Keratinocyte (primary cell): ENCODE results near the gene NAXD. TPM values are rescaled to one million over a fixed set of nuclear protein-coding genes. Genes with fewer than 3 reads are reported as not detected.

Experiments used
- DNase-seq: peaks from one replicate; pipeline ENCODE4 v3.0.0-alpha.2; 2011; ENCODE audit warnings: low read depth, missing footprints, low spot score
- FAIRE-seq: peaks from 2 replicates; lab custom pipeline; 2011; peaks lifted over from hg19 to GRCh38; lab: Jason Lieb, UNC
- H2AFZ ChIP-seq: 2 replicates; pipeline ENCODE4 v1.6.0; 2012; ENCODE audit warnings: low read length, control low read depth, inconsistent platforms; ENCODE audit not compliant: control insufficient read depth
- H3K27ac ChIP-seq: 2 replicates; pipeline ENCODE4 v1.5.1; 2011; ENCODE audit warnings: low read length; ENCODE audit not compliant: control insufficient read depth, insufficient read depth
- H3K27me3 ChIP-seq: 3 replicates; pipeline ENCODE4 v1.6.0; 2011; ENCODE audit warnings: low read length; ENCODE audit not compliant: control insufficient read depth, insufficient read depth; ENCODE audit errors: extremely low read depth
- H3K36me3 ChIP-seq, 2 experiments: 2 replicates in 1 of 2; 3 replicates in 1 of 2; pipeline ENCODE4 v1.5.1; 2011; ENCODE audit warnings: low read length in 2 of 2, mild to moderate bottlenecking in 1 of 2; ENCODE audit not compliant: control insufficient read depth in 2 of 2, insufficient read depth in 2 of 2; ENCODE audit errors: extremely low read depth in 1 of 2
- H3K4me1 ChIP-seq: 3 replicates; pipeline ENCODE4 v1.5.1; 2011; ENCODE audit warnings: low read length; ENCODE audit not compliant: control insufficient read depth, insufficient read depth; ENCODE audit errors: extremely low read depth
- H3K4me2 ChIP-seq: 3 replicates; pipeline ENCODE4 v1.6.0; 2011; ENCODE audit warnings: low read depth, low read length; ENCODE audit not compliant: control insufficient read depth, insufficient read depth; ENCODE audit errors: extremely low read depth
- H3K4me3 ChIP-seq, 3 experiments: fragments of 200-600 bp in 1 of 3; sonication (generic) in 1 of 3; 2 replicates in 2 of 3; 3 replicates in 1 of 3; pipeline ENCODE4 v1.5.1; 2011 to 2016; ENCODE audit warnings: low read length in 3 of 3, mild to moderate bottlenecking in 3 of 3, control low read depth in 2 of 3, inconsistent platforms in 1 of 3, low read depth in 1 of 3, mixed read lengths in 1 of 3, mixed run types in 1 of 3, moderate library complexity in 1 of 3; ENCODE audit not compliant: control insufficient read depth in 2 of 3, insufficient read depth in 2 of 3; ENCODE audit errors: extremely low read depth in 1 of 3
- H3K79me2 ChIP-seq: 2 replicates; pipeline ENCODE4 v1.6.0; 2012; ENCODE audit warnings: low read length; ENCODE audit not compliant: control insufficient read depth, insufficient read depth
- H3K9ac ChIP-seq: 3 replicates; pipeline ENCODE4 v1.6.0; 2011; ENCODE audit warnings: low read length; ENCODE audit not compliant: control insufficient read depth, insufficient read depth; ENCODE audit errors: extremely low read depth
- H3K9me1 ChIP-seq: 3 replicates; pipeline ENCODE4 v1.6.0; 2011; ENCODE audit warnings: low read length; ENCODE audit not compliant: control insufficient read depth, insufficient read depth; ENCODE audit errors: extremely low read depth
- H3K9me3 ChIP-seq: 2 replicates; pipeline ENCODE4 v1.5.1; 2012; ENCODE audit warnings: low read depth, low read length; ENCODE audit not compliant: control insufficient read depth
- H4K20me1 ChIP-seq: 3 replicates; pipeline ENCODE4 v1.6.0; 2011; ENCODE audit warnings: low read length; ENCODE audit not compliant: control insufficient read depth, insufficient read depth; ENCODE audit errors: extremely low read depth
- CTCF ChIP-seq, 3 experiments: IDR thresholded peaks in 1 of 3; conservative IDR thresholded peaks in 1 of 3; optimal IDR thresholded peaks in 1 of 3; 2 replicates in 2 of 3; 3 replicates in 1 of 3; pipeline versions ENCODE3 to v1.5.1; 2011; ENCODE audit warnings: low read length in 3 of 3, mild to moderate bottlenecking in 3 of 3, moderate library complexity in 2 of 3, control low read depth in 1 of 3, inconsistent platforms in 1 of 3; ENCODE audit not compliant: insufficient read depth in 2 of 3; ENCODE audit errors: extremely low read depth in 1 of 3
- EZH2 ChIP-seq: IDR thresholded peaks from one replicate; pipeline ENCODE4 v1.6.1; 2012; ENCODE audit warnings: inconsistent platforms, mild to moderate bottlenecking, low read length, moderate library complexity
- dilution Hi-C: fragments of 300-500 bp; cut with MboI; formaldehyde crosslinking; loops from one replicate; pipeline ENCODE4 v1.7.0; 2020; ENCODE audit warnings: low sequenced_read_pairs; ENCODE audit not compliant: extremely low pct_ligation_motif_present
- polyA plus RNA-seq, 5 experiments: library from polyadenylated mRNA; depleted of rRNA in 3 of 5; stranded (reverse) in 3 of 5; stranded (forward) in 1 of 5; unstranded in 1 of 5; fragments of >200 nt; gene quantifications; 1 replicate in 1 of 5; 2 replicates in 3 of 5; 3 replicates in 1 of 5; pipeline versions ENCODE4 v1.2.1 to v1.2.3, GENCODE V29; 2011 to 2012; ENCODE audit warnings: missing spikeins in 2 of 5, low read depth in 1 of 5, low replicate concordance in 1 of 5

NAXD gene
- polyA plus RNA-seq, 1 donor (not counting 4 experiments of a cell fraction or from before 2014, with no cell fraction given) = 18.0 TPM

GRCh38 chr13:110634558-110634957, 19.2 kb downstream of the NAXD start:
- no peaks in the 10 kb centered on the region for H4K20me1 ChIP-seq
- H3K27ac ChIP-seq = no peak overlapping the region
- H3K79me2 ChIP-seq = peaks cover 33% of the 10 kb centered on the region
- H3K9me1 ChIP-seq = peaks cover 2% of the 10 kb centered on the region
- no peak overlapping the region for H3K4me2 ChIP-seq
- TF ChIP-seq CTCF (optimal IDR thresholded peaks at IDR 0.05 in 1 of 3, IDR thresholded peaks at IDR 0.05 in 1 of 3, conservative IDR thresholded peaks at IDR 0.05 in 1 of 3; ENCODE audit: extremely low read depth in 1 of 3, insufficient read depth in 2 of 3, low read length in 3 of 3) = no peak
- no peak for TF ChIP-seq EZH2
- dilution Hi-C loops = no loop called here
- H3K27me3 ChIP-seq = no peaks in the 10 kb centered on the region
- H2AFZ ChIP-seq = no peak overlapping the region
- H3K9ac ChIP-seq = no peak overlapping the region
- H3K9me3 ChIP-seq = no peaks in the 10 kb centered on the region
- no peak overlapping the region for H3K4me3 ChIP-seq
- no peak for FAIRE-seq
- H3K4me1 ChIP-seq = no peaks in the 10 kb centered on the region
- H3K36me3 ChIP-seq = peaks cover 29 to 51% of the 10 kb centered on the region in 2 experiments
- no peak for DNase-seq

GRCh38 chr13:110635405-110636002, 20.2 kb downstream of the NAXD start:
- Histone ChIP-seq H4K20me1 (no peaks in the 10 kb centered on the region), H3K36me3 (peaks cover 29 to 55% of the 10 kb centered on the region in 2 experiments), H3K27ac (no peak overlapping the region), H3K9ac (no peak overlapping the region), H3K4me2 (no peak overlapping the region), H3K79me2 (peaks cover 24% of the 10 kb centered on the region), H3K27me3 (no peaks in the 10 kb centered on the region), H3K4me1 (no peaks in the 10 kb centered on the region), H2AFZ (no peak overlapping the region), H3K9me1 (peaks cover 2% of the 10 kb centered on the region), H3K4me3 (no peak overlapping the region), H3K9me3 (no peaks in the 10 kb centered on the region)
- no peak for DNase-seq
- no peak for TF ChIP-seq EZH2
- TF ChIP-seq CTCF (optimal IDR thresholded peaks at IDR 0.05 in 1 of 3, IDR thresholded peaks at IDR 0.05 in 1 of 3, conservative IDR thresholded peaks at IDR 0.05 in 1 of 3; ENCODE audit: extremely low read depth in 1 of 3, insufficient read depth in 2 of 3, low read length in 3 of 3) = no peak
- dilution Hi-C loops = no loop called here
- FAIRE-seq = no peak
